HuH-7 (cell line): ENCODE results near the gene TSEN15.
"Not testable (repeated sequence)": the region's sequence is repeated elsewhere in the genome, so short reads cannot be mapped to it uniquely, and the experiment has no call there.

Experiments used
- DNase-seq: peaks from one replicate; pipeline ENCODE4 v3.0.0; 2011; ENCODE audit warnings: low spot score

Gene TSEN15

GRCh38 chr1:184053881-184054280 lies 2.4 kb downstream of the TSEN15 start:
- DNase-seq, result no peak

- DNase-seq, result no peak
These were observed 5.5 kb downstream of the TSEN15 start for GRCh38 chr1:184056921-184057555.

- no peak for DNase-seq
These were observed 8.4 kb downstream of the TSEN15 start for GRCh38 chr1:184059887-184060286.

- no peak for DNase-seq
These were observed 8.8 kb downstream of the TSEN15 start for GRCh38 chr1:184060316-184060715.

- no peak for DNase-seq
These were observed 10.0 kb downstream of the TSEN15 start for GRCh38 chr1:184061396-184062003.

- no peak for DNase-seq
These were observed 11.2 kb downstream of the TSEN15 start for GRCh38 chr1:184062640-184063286.

GRCh38 chr1:184065559-184065958 lies 14.0 kb downstream of the TSEN15 start:
- DNase-seq, result no peak

GRCh38 chr1:184068354-184068753 lies 16.8 kb downstream of the TSEN15 start:
- no peak for DNase-seq

- no peak for DNase-seq
These were observed 18.1 kb downstream of the TSEN15 start for GRCh38 chr1:184069675-184070074.

- no peak for DNase-seq
These were observed 20.8 kb downstream of the TSEN15 start for GRCh38 chr1:184072376-184072775.

- DNase-seq, result no peak
These were observed 22.9 kb downstream of the TSEN15 start for GRCh38 chr1:184074383-184074782.

GRCh38 chr1:184075055-184076029 lies 23.8 kb downstream of the TSEN15 start:
- no peak for DNase-seq

GRCh38 chr1:184078564-184079249 lies 27.2 kb downstream of the TSEN15 start:
- DNase-seq, result no peak

- no peak for DNase-seq
These were observed 28.8 kb downstream of the TSEN15 start for GRCh38 chr1:184080309-184080708.

- no peak for DNase-seq
These were observed 31.2 kb downstream of the TSEN15 start for GRCh38 chr1:184082541-184083415.

GRCh38 chr1:184085667-184086066 lies 34.1 kb downstream of the TSEN15 start:
- no peak for DNase-seq

GRCh38 chr1:184088037-184088436 lies 36.5 kb downstream of the TSEN15 start:
- no peak for DNase-seq

GRCh38 chr1:184093071-184093470 lies 41.5 kb downstream of the TSEN15 start:
- DNase-seq, result no peak

- DNase-seq, result no peak
These were observed 44.5 kb downstream of the TSEN15 start for GRCh38 chr1:184096005-184096404.

GRCh38 chr1:184096580-184096979 lies 45.0 kb downstream of the TSEN15 start:
- not testable (repeated sequence) for DNase-seq

- DNase-seq, result no peak
These were observed 49.6 kb downstream of the TSEN15 start for GRCh38 chr1:184101141-184101540.
